OCI-LY7 (cell line): ENCODE data around the gene SHH. TPM values are rescaled to one million over a fixed set of nuclear protein-coding genes. Genes with fewer than 3 reads are reported as not detected.
A peak's percentile ranks its signal among the peaks of the same experiment; 100 is the strongest.

Source experiments
- BruUV-seq: library from RNA; stranded (reverse); fragments of 400-500 nt; replicated peaks from 2 replicates; lab custom pipeline; 2021; lab: Mats Ljungman, UMichigan
- CTCF ChIA-PET: fragments of 300-600 bp; sonication (Branson Sonifier 250); formaldehyde crosslinking; loops from one replicate; lab custom pipeline; 2022; ENCODE audit warnings: antibody characterized with exemption; ENCODE audit not compliant: unreplicated experiment; lab: Charles Lee
- POLR2A ChIA-PET: fragments of 300-600 bp; sonication (Branson Sonifier 250); formaldehyde crosslinking; loops from one replicate; lab custom pipeline; 2022; ENCODE audit warnings: antibody characterized with exemption; lab: Charles Lee
- DNase-seq: peaks from one replicate; pipeline ENCODE4 v3.0.0-alpha.2; 2015; ENCODE audit warnings: low spot score
- H2AFZ ChIP-seq: fragments of 200-600 bp; sonication (generic), shearing (Covaris generic); 2 replicates; pipeline ENCODE4 v1.6.1; 2014; ENCODE audit warnings: mild to moderate bottlenecking, antibody characterized with exemption, low read length, moderate library complexity
- H3K27ac ChIP-seq: fragments of 200-600 bp; sonication (generic); 2 replicates; pipeline ENCODE4 v1.5.1; 2014; ENCODE audit warnings: mixed run types, low read depth, mild to moderate bottlenecking, moderate library complexity, low read length, inconsistent platforms; ENCODE audit not compliant: poor library complexity, severe bottlenecking
- H3K36me3 ChIP-seq: fragments of 200-600 bp; sonication (generic); 2 replicates; pipeline ENCODE4 v1.6.1; 2014; ENCODE audit warnings: mild to moderate bottlenecking, antibody characterized with exemption, low read length, moderate library complexity, mixed read lengths; ENCODE audit not compliant: insufficient read depth
- H3K4me1 ChIP-seq: fragments of 200-600 bp; sonication (generic); 2 replicates; pipeline ENCODE4 v1.5.1; 2014; ENCODE audit warnings: mild to moderate bottlenecking, low read length; ENCODE audit not compliant: insufficient read depth, poor library complexity, severe bottlenecking
- H3K4me2 ChIP-seq: fragments of 200-600 bp; sonication (generic); 2 replicates; pipeline ENCODE4 v1.6.1; 2014; ENCODE audit warnings: mild to moderate bottlenecking, low read length
- H3K4me3 ChIP-seq: fragments of 200-600 bp; sonication (generic); 2 replicates; pipeline ENCODE4 v1.5.1; 2014; ENCODE audit warnings: mild to moderate bottlenecking, low read depth, low read length; ENCODE audit not compliant: poor library complexity, severe bottlenecking
- H3K79me2 ChIP-seq: fragments of 200-600 bp; sonication (generic); 2 replicates; pipeline ENCODE4 v1.6.1; 2016; ENCODE audit warnings: low read depth, mild to moderate bottlenecking, low read length, moderate library complexity, mixed read lengths; ENCODE audit not compliant: insufficient read depth
- H3K9me2 ChIP-seq: fragments of 200-600 bp; sonication (generic); 2 replicates; pipeline ENCODE4 v1.6.1; 2016; ENCODE audit warnings: mild to moderate bottlenecking, low read length, mixed read lengths; ENCODE audit not compliant: insufficient read depth
- H3K9me3 ChIP-seq: fragments of 200-600 bp; sonication (generic); 2 replicates; pipeline ENCODE4 v1.6.1; 2014; ENCODE audit warnings: mild to moderate bottlenecking, mixed run types, low read length, mixed read lengths
- H4K20me1 ChIP-seq: fragments of 200-600 bp; sonication (generic); 2 replicates; pipeline ENCODE4 v1.6.1; 2014; ENCODE audit warnings: mild to moderate bottlenecking, antibody characterized with exemption, low read length, moderate library complexity, mixed read lengths; ENCODE audit not compliant: insufficient read depth
- EZH2phosphoT487 ChIP-seq: fragments of 200-600 bp; sonication (generic); IDR thresholded peaks from 2 replicates; pipeline ENCODE4 v1.6.1; 2018; ENCODE audit warnings: low read depth, borderline replicate concordance, mild to moderate bottlenecking, mixed run types, antibody characterized with exemption, low read length, moderate library complexity, mixed read lengths
- intact Hi-C: fragments of 100-400 bp; cut with micrococcal nuclease; formaldehyde crosslinking; loops from one replicate; pipeline ENCODE4 v1.10.0; 2022; ENCODE audit not compliant: unreplicated experiment
- total RNA-seq, 2 experiments: library from RNA; depleted of rRNA in 1 of 2; stranded (reverse); fragments of >200 nt in 1 of 2; shearing (Covaris generic) in 1 of 2; gene quantifications; 2 replicates each; pipeline ENCODE4 v1.2.3, GENCODE V29; 2014 to 2022
- TF ChIP-seq, protein P1 (sequence below): fragments of 200-600 bp; sonication (generic); conservative IDR thresholded peaks from 2 replicates; pipeline ENCODE4 v1.5.1; 2014; ENCODE audit warnings: mild to moderate bottlenecking, antibody characterized with exemption, low read length, moderate library complexity, mixed read lengths

SHH gene
- total RNA-seq, 2 experiments from 2014 or later: not detected

DNA sequence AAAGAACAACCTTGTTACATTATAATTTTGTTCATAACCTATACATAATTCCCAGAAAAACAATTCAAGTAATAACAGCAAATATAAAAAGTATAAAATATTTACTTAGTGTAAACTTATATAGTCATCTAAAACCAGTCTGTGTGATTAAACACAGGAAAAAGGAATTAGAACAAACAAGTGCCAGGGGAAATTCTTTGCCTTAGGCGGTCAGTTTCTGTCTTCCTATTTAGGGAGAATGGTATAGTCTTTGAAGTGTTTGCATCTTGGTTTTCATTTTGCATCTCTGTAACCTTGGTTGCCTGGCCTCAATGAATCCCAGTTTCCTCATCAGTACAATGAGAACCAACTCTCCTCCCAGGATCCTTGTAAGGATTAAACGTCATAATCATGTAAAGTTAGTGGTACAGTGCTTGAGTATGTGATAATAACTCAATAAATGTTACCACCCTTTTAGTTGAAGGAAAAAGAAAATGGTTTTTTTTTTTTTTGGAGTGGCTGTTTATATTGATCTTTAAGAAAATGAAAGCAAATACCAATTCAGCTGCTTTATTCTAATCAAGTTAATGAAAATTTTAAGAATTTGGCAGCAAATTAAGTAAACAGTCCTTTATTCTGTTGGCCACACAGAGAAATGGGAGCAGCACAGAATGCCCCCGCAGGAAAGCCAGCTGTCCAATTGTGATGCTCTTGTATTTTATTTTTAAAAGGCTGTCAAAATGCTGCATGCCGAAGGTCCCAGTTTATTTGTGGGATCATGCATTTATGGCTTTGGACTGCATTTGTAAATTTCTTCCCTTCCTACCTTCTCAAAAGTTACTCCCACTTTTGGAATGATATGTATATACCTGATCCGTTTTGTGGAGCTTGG lies 61.8 kb downstream of the SHH start:
- Histone ChIP-seq H3K4me3 (no peak overlapping the region), H3K9me3 (no peaks in the 10 kb centered on the region), H3K27ac (no peak overlapping the region), H3K79me2 (peaks cover 97% of the 10 kb centered on the region), H3K9me2 (no peaks in the 10 kb centered on the region), H3K4me2 (peak overlapping the region; percentile 78; the same call in 1 of the 2 replicates), H4K20me1 (peaks cover 72% of the 10 kb centered on the region), H3K36me3 (peaks cover 60% of the 10 kb centered on the region), H2AFZ (no peak overlapping the region), H3K4me1 (peaks cover 86% of the 10 kb centered on the region)
- intact Hi-C loops: no loop called here
- no TSS peak for BruUV-seq
- ChIA-PET POLR2A (interaction anchor here (0.7 kb wide), 1 partner anchor 1677 kb away, joined by 3 read pairs; no protein-coding TSS in a partner anchor), CTCF (no interaction called here)
- TF ChIP-seq, protein P1, sequence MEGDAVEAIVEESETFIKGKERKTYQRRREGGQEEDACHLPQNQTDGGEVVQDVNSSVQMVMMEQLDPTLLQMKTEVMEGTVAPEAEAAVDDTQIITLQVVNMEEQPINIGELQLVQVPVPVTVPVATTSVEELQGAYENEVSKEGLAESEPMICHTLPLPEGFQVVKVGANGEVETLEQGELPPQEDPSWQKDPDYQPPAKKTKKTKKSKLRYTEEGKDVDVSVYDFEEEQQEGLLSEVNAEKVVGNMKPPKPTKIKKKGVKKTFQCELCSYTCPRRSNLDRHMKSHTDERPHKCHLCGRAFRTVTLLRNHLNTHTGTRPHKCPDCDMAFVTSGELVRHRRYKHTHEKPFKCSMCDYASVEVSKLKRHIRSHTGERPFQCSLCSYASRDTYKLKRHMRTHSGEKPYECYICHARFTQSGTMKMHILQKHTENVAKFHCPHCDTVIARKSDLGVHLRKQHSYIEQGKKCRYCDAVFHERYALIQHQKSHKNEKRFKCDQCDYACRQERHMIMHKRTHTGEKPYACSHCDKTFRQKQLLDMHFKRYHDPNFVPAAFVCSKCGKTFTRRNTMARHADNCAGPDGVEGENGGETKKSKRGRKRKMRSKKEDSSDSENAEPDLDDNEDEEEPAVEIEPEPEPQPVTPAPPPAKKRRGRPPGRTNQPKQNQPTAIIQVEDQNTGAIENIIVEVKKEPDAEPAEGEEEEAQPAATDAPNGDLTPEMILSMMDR: no peak
- TF ChIP-seq EZH2phosphoT487: no peak
- DNase-seq: no peak

Other genes starting within 250 kb of the SHH start
- gene RBM33, start 167.8 kb downstream of the SHH start, total RNA-seq (2014; rRNA removed; shearing (Covaris generic)): 67.6 and 79.2 TPM in 2 replicates
- gene RBM33, start 167.8 kb downstream of the SHH start, total RNA-seq (2022): 127 and 150 TPM in 2 replicates